ENCODE results near the gene GANAB.
A peak's percentile ranks its signal among the peaks of the same experiment; 100 is the strongest.
"Not testable (repeated sequence)": the region's sequence is repeated elsewhere in the genome, so short reads cannot be mapped to it uniquely, and the experiment has no call there.

Gene GANAB

GRCh38 chr11:62621027-62621566 is 25.3 kb downstream of the GANAB start:
- no peak for DNase-seq

- not testable (repeated sequence) for DNase-seq
Observed at GRCh38 chr11:62616957-62617356, 29.5 kb downstream of the GANAB start.

GRCh38 chr11:62615521-62615920 is 30.9 kb downstream of the GANAB start:
- no peak for DNase-seq

- no peak for DNase-seq
Observed at GRCh38 chr11:62614275-62614674, 32.1 kb downstream of the GANAB start.

- no peak for DNase-seq
Observed at GRCh38 chr11:62613291-62613778, 33.1 kb downstream of the GANAB start.

- peak; percentile 82 for DNase-seq
Observed at GRCh38 chr11:62612366-62613290, 33.8 kb downstream of the GANAB start, which contains the start of the genes EML3 and ROM1. Gene EML3, minus strand, starts transcription at chr11:62612775. Its CDS starts 318 bp downstream, at chr11:62612457. Gene ROM1, plus strand, starts transcription at chr11:62613257. Its CDS starts 25 bp downstream, at chr11:62613282.

GRCh38 chr11:62611705-62612365 is 34.6 kb downstream of the GANAB start:
- no peak for DNase-seq

- DNase-seq, result no peak
Observed at GRCh38 chr11:62610814-62611704, 35.4 kb downstream of the GANAB start.

- no peak for DNase-seq
Observed at GRCh38 chr11:62610403-62610802, 36.0 kb downstream of the GANAB start.

GRCh38 chr11:62608776-62609175 is 37.6 kb downstream of the GANAB start:
- no peak for DNase-seq

GRCh38 chr11:62607714-62608113 is 38.7 kb downstream of the GANAB start:
- no peak for DNase-seq

GRCh38 chr11:62605902-62606301 is 40.5 kb downstream of the GANAB start:
- no peak for DNase-seq

GRCh38 chr11:62605467-62605866 is 40.9 kb downstream of the GANAB start:
- DNase-seq, result no peak

GRCh38 chr11:62604460-62605120 is 41.8 kb downstream of the GANAB start:
- DNase-seq, result no peak

GRCh38 chr11:62603776-62604299 is 42.6 kb downstream of the GANAB start:
- DNase-seq, result no peak

- DNase-seq, result no peak
Observed at GRCh38 chr11:62603072-62603408, 43.4 kb downstream of the GANAB start.

- no peak for DNase-seq
Observed at GRCh38 chr11:62602141-62603071, 44.0 kb downstream of the GANAB start.

GRCh38 chr11:62601372-62602140 is 44.9 kb downstream of the GANAB start, which contains the start of gene MTA2:
Gene MTA2, minus strand, starts transcription at chr11:62601865. Its CDS starts 415 bp downstream, at chr11:62601450.
- DNase-seq, result peak; percentile 100

GRCh38 chr11:62601122-62601371 is 45.4 kb downstream of the GANAB start:
- DNase-seq, result no peak

Measured in central memory CD4-positive, alpha-beta T cell (primary cell).